Tibial artery (tissue), 4 donors: ENCODE measurements around the gene GALE.
"Not testable (repeated sequence)": the region's sequence is repeated elsewhere in the genome, so short reads cannot be mapped to it uniquely, and the experiment has no call there.

ENCODE experiments used
- DNase-seq, 2 donors: peaks; one replicate each; pipeline ENCODE4 v3.0.0-alpha.2; 2019
- H3K27ac ChIP-seq, 2 donors: fragments of 200-600 bp; sonication (generic) in 1 of 2; 1 replicate in 1 of 2; 2 replicates in 1 of 2; pipeline ENCODE4 v1.5.1; 2018 to 2019; ENCODE audit warnings: mild to moderate bottlenecking in 1 of 2
- H3K27me3 ChIP-seq, 2 donors: fragments of 200-600 bp; sonication (generic) in 1 of 2; one replicate each; pipeline versions ENCODE4 v1.5.1 to v1.6.0; 2016 to 2019
- H3K36me3 ChIP-seq, 3 donors: fragments of 200-600 bp; sonication (generic) in 2 of 3; one replicate each; pipeline ENCODE4 v1.5.1; 2016 to 2019; ENCODE audit warnings: mild to moderate bottlenecking in 2 of 3
- H3K4me1 ChIP-seq, 4 donors: fragments of 200-600 bp; sonication (generic) in 2 of 4; 1 replicate in 3 of 4; 2 replicates in 1 of 4; pipeline ENCODE4 v1.5.1; 2016 to 2019
- H3K4me3 ChIP-seq, 2 donors: fragments of 200-600 bp; sonication (generic) in 1 of 2; 1 replicate in 1 of 2; 2 replicates in 1 of 2; pipeline ENCODE4 v1.5.1; 2018 to 2019; ENCODE audit warnings: mild to moderate bottlenecking in 2 of 2
- H3K9me3 ChIP-seq, 3 donors: fragments of 200-600 bp; sonication (generic) in 1 of 3; one replicate each; pipeline ENCODE4 v1.5.1; 2016 to 2019
- CTCF ChIP-seq, 2 experiments: fragments of 200-600 bp in 1 of 2; fragments of 450-650 bp in 1 of 2; IDR thresholded peaks; one replicate each; pipeline ENCODE4 v1.5.1; 2017 to 2019; ENCODE audit warnings: antibody characterized with exemption in 2 of 2, mild to moderate bottlenecking in 1 of 2, moderate library complexity in 1 of 2
- intact Hi-C: fragments of 100-400 bp; cut with DNase I; formaldehyde crosslinking; loops from one replicate; pipeline ENCODE4 v1.15.0; 2023; ENCODE audit warnings: low total_unique reads

The GALE gene

GRCh38 chr1:23797478-23798448 lies 2.8 kb downstream of the GALE start:
- no peak overlapping the region for H3K27ac ChIP-seq
- intact Hi-C loops = no loop called here
- no peaks in the 10 kb centered on the region for H3K9me3 ChIP-seq
- H3K27me3 ChIP-seq = no peaks in the 10 kb centered on the region
- H3K36me3 ChIP-seq = peaks cover 0 to 61% (median 29%) of the 10 kb centered on the region in 3 donors
- no peak overlapping the region for H3K4me3 ChIP-seq
- TF ChIP-seq CTCF (IDR thresholded peaks at IDR 0.05) = no peak
- peaks cover 0 to 40% (median 25%) of the 10 kb centered on the region in 4 donors for H3K4me1 ChIP-seq
- no peak for DNase-seq

- TF ChIP-seq CTCF (IDR thresholded peaks at IDR 0.05) = no peak
- Histone ChIP-seq H3K9me3 (no peaks in the 10 kb centered on the region), H3K36me3 (peaks cover 0 to 59% (median 29%) of the 10 kb centered on the region in 3 donors), H3K4me3 (no peak overlapping the region), H3K27ac (no peak overlapping the region), H3K27me3 (no peaks in the 10 kb centered on the region), H3K4me1 (peaks cover 0 to 48% (median 35%) of the 10 kb centered on the region in 4 donors)
- intact Hi-C loops = no loop called here
- DNase-seq = no peak
These were observed 3.9 kb downstream of the GALE start for GRCh38 chr1:23796466-23797271.

GRCh38 chr1:23795676-23796465 lies 4.7 kb downstream of the GALE start:
- Histone ChIP-seq H3K4me3 (no peak overlapping the region), H3K36me3 (peaks cover 0 to 59% (median 29%) of the 10 kb centered on the region in 3 donors), H3K27me3 (no peaks in the 10 kb centered on the region), H3K9me3 (no peaks in the 10 kb centered on the region), H3K27ac (no peak overlapping the region), H3K4me1 (peaks cover 0 to 44% (median 33%) of the 10 kb centered on the region in 4 donors)
- intact Hi-C loops = no loop called here
- no peak for TF ChIP-seq CTCF (IDR thresholded peaks at IDR 0.05)
- DNase-seq = no peak

GRCh38 chr1:23794732-23795182 lies 5.8 kb downstream of the GALE start:
- H3K27me3 ChIP-seq, H3K27ac ChIP-seq, H3K4me3 ChIP-seq, H3K9me3 ChIP-seq, DNase-seq, intact Hi-C loops: not testable (repeated sequence)
- Histone ChIP-seq H3K36me3 (peaks cover 0 to 59% (median 29%) of the 10 kb centered on the region in 3 donors), H3K4me1 (peaks cover 0 to 48% (median 36%) of the 10 kb centered on the region in 4 donors)

GRCh38 chr1:23793861-23794731 lies 6.5 kb downstream of the GALE start:
- intact Hi-C loops = no loop called here
- DNase-seq = no peak
- H3K27ac ChIP-seq = no peak overlapping the region
- H3K4me3 ChIP-seq = no peak overlapping the region
- H3K27me3 ChIP-seq = no peaks in the 10 kb centered on the region
- H3K4me1 ChIP-seq = peaks cover 0 to 41% (median 31%) of the 10 kb centered on the region in 4 donors
- peaks cover 0 to 59% (median 29%) of the 10 kb centered on the region in 3 donors for H3K36me3 ChIP-seq
- no peaks in the 10 kb centered on the region for H3K9me3 ChIP-seq
- TF ChIP-seq CTCF (IDR thresholded peaks at IDR 0.05) = no peak
